Bone marrow (tissue), 2 donors: Measurements from ENCODE around the gene RNF145.
"Not testable (repeated sequence)": the region's sequence is repeated elsewhere in the genome, so short reads cannot be mapped to it uniquely, and the experiment has no call there.

Source experiments
- DNase-seq, 2 donors: peaks; one replicate each; lab custom pipeline; 2025; lab: John Stamatoyannopoulos, UW

The RNF145 gene

GRCh38 chr5:159156426-159157238 lies 52.7 kb downstream of the RNF145 start:
- DNase-seq, result peak in 1 of 2 donors; percentile 59

GRCh38 chr5:159155960-159156359 lies 53.4 kb downstream of the RNF145 start:
- DNase-seq, result no peak

GRCh38 chr5:159152876-159153275 lies 56.5 kb downstream of the RNF145 start:
- DNase-seq, result no peak

GRCh38 chr5:159149085-159149484 lies 60.3 kb downstream of the RNF145 start:
- DNase-seq, result no peak

GRCh38 chr5:159147976-159148375 lies 61.4 kb downstream of the RNF145 start:
- no peak for DNase-seq

- no peak for DNase-seq
These were observed 62.5 kb downstream of the RNF145 start for GRCh38 chr5:159146839-159147238.

- DNase-seq, result not testable (repeated sequence)
These were observed 64.2 kb downstream of the RNF145 start for GRCh38 chr5:159145160-159145559.

- no peak for DNase-seq
These were observed 69.6 kb downstream of the RNF145 start for GRCh38 chr5:159139802-159140201.

GRCh38 chr5:159135896-159136531 lies 73.3 kb downstream of the RNF145 start:
- DNase-seq, result no peak

- peak in 1 of 2 donors; percentile 14 for DNase-seq
These were observed 76.2 kb downstream of the RNF145 start for GRCh38 chr5:159133041-159133741.

GRCh38 chr5:159132429-159133040 lies 76.8 kb downstream of the RNF145 start:
- no peak for DNase-seq

- DNase-seq, result no peak
These were observed 77.4 kb downstream of the RNF145 start for GRCh38 chr5:159131951-159132350.

GRCh38 chr5:159130871-159131270 lies 78.5 kb downstream of the RNF145 start:
- no peak for DNase-seq

- DNase-seq, result no peak
These were observed 81.2 kb downstream of the RNF145 start for GRCh38 chr5:159128070-159128541.

GRCh38 chr5:159123700-159124099 lies 85.7 kb downstream of the RNF145 start:
- DNase-seq, result no peak

GRCh38 chr5:159123189-159123588 lies 86.2 kb downstream of the RNF145 start:
- no peak for DNase-seq

GRCh38 chr5:159121061-159121460 lies 88.3 kb downstream of the RNF145 start:
- DNase-seq, result no peak

GRCh38 chr5:159120446-159120845 lies 88.9 kb downstream of the RNF145 start:
- DNase-seq, result peak in 1 of 2 donors; percentile 38

GRCh38 chr5:159119842-159120241 lies 89.5 kb downstream of the RNF145 start:
- DNase-seq, result not testable (repeated sequence)

- DNase-seq, result not testable (repeated sequence)
These were observed 90.2 kb downstream of the RNF145 start for GRCh38 chr5:159118958-159119659.

- DNase-seq, result no peak
These were observed 95.9 kb downstream of the RNF145 start for GRCh38 chr5:159113405-159113804.

- DNase-seq, result no peak
These were observed 96.9 kb downstream of the RNF145 start for GRCh38 chr5:159112436-159112835.
